ENCODE data around the gene CHST7.
"Not testable (repeated sequence)": the region's sequence is repeated elsewhere in the genome, so short reads cannot be mapped to it uniquely, and the experiment has no call there.

The CHST7 gene, protein sequence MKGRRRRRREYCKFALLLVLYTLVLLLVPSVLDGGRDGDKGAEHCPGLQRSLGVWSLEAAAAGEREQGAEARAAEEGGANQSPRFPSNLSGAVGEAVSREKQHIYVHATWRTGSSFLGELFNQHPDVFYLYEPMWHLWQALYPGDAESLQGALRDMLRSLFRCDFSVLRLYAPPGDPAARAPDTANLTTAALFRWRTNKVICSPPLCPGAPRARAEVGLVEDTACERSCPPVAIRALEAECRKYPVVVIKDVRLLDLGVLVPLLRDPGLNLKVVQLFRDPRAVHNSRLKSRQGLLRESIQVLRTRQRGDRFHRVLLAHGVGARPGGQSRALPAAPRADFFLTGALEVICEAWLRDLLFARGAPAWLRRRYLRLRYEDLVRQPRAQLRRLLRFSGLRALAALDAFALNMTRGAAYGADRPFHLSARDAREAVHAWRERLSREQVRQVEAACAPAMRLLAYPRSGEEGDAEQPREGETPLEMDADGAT

DNA sequence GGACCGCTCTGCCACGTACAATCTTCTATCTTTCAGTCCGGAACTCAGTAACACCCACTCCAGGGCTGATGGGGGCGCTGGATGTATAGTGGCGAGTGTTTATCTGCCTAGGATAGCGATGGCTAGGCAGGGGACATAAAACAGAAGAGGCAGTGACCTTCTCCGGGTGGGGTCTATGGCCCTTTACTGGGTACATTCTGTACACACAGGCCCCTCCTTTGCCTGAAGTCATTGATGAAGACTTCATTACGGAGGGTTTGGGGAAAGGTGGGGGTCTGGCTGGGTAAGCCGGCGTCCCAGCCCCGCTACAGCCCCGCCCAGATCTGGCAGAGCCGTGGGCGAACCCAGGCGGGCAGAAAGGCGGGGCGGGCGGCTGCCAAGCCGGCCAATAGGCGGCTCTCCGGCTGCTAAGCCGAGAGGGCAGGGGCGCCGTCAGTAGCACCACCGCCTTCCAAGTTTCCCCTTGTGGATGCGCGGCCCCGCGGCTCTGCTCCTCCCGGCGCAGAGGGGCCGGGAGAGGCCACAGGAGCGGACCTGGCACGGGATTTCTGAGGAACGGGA lies at the start of gene CHST7:
Gene CHST7, plus strand, starts transcription at position 435 of the 561 bp plus-strand sequence. CDS start 167 bp downstream, outside the sequence.
- no peak for DNase-seq (ENCODE audit: low read depth, low spot score)

DNA sequence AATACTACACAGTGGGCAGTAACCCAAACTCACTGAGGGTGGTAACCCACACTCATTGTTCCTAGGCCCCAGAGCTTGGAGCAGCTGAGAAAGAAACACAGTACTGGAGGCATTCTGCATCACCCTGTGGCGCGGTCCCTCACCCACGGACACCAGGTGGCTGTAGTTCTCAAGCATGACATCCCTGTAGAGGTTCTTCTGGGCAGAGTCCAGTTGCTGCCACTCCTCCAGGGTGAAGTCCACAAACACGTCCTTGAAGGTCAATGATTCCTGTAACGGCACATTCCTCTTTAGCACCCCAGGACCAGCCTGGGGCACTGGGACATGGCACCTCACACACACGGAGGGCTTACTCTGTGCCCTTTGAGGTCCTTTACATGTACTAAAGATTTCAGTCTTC lies 44.9 kb upstream of the CHST7 start:
- DNase-seq (ENCODE audit: low read depth, low spot score): not testable (repeated sequence)

DNA sequence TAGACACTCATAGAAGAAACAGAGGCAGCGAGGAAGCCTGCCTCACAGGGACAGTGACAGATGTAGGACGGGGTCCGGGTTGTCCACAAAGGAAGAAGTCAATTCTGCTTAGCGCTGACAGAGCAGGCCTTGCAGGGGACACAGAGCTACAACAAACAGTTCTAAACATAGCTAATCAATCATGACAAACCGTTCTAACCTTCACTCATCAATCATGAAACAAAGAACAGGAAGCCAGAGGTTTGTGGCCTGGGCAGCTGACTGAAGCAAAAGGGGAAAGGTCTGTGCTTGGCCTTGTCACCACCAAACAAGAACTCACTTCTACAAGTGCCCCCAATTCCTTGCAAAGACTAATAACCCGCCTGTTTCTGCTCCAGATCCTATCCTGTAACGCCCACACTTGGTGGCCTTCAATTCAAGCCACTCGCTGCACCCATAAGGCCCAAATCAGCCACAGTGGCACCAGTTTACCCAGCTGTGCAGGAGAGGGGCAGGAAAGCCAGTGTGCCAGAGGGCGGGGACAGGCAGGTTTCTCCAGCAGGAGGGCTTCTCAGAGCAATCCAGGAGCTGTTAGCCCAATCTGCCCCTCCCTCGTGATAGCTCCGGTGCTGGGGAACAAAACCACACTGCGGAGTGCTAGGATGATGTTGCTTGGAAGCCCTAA lies 43.7 kb upstream of the CHST7 start:
- not testable (repeated sequence) for DNase-seq (ENCODE audit: low read depth, low spot score)

DNA sequence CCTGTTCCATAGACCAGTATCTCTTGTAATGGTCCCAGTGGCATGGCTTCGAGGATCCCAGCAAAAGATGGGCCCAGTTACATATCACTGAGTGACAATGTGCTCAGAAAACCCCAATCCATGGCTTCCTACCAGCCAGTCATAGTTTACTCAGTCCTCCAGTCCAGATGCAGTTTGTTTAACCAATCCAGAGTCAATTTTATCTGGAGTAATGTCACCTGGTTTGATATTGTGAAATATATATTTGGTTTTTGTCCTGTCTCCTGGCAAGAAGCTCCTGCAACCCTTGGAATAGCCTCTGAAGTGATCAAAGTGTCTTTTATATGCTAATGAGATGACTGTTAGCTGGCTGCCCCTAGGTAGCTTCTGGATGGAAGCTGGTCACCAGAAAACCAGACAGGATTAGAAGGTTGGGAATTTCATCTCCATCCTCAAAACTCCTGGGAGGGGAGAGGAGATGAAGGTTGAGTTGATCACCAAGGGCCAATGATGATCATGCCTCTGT lies 43.1 kb upstream of the CHST7 start:
- DNase-seq (ENCODE audit: low read depth, low spot score): not testable (repeated sequence)

DNA sequence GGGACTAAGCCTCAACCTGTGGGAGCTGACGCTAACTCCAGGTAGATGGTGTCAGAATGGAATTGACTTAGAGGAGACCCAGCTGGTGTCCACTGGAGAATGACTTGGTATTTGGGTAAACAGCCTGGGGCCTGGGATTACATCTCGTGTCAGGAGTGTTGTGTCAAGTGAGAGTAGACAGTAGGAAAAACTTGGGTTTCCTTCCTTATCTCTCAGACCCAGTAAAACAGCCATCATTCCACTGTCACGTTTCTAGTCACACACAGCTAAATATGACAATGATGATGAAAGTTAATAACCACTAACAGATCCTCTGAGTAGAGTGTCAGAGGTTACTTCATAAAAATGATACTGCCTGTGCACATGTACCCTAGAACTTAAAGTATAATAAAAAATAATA lies 42.1 kb upstream of the CHST7 start:
- no peak for DNase-seq (ENCODE audit: low read depth, low spot score)

DNA sequence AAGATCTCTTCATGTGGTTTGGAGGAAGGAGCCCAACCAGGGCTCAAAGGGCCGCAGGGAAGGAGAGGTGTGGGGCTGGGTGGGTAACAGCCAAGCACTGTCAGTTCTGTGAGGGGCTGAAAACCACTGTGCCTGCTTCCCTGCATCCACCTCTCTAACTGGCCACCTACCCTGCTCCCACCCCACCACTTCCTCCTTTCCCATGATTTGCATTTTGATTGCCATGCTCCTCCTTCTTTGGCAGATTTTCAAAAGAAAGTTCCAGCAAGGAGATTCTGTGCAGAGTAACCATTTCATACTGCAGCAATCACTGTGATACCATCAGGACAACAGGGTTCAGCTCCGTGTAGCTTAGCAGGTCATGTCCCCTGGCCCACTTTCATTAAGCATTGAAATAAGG lies 30.1 kb upstream of the CHST7 start:
- no peak for DNase-seq (ENCODE audit: low read depth, low spot score)

DNA sequence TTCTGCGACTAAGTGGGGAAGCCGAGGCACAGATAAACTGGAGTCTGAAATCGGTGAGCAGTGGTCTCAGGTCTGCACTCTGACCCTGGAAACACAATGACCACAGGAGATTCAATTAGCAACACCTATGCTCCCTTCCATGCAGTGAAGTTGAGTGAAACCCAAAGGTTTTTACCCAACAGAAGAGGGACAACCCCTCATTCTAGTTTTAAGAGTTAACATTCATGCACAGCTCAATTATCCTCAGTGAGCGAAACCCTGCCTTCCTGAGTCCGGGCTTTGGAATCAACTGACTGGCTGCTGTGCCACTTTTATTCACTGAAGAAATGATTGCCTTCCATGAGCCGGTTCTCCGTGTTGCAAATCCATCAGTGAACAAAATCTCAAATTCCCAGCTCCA lies 29.0 kb upstream of the CHST7 start:
- DNase-seq (ENCODE audit: low read depth, low spot score): not testable (repeated sequence)

DNA sequence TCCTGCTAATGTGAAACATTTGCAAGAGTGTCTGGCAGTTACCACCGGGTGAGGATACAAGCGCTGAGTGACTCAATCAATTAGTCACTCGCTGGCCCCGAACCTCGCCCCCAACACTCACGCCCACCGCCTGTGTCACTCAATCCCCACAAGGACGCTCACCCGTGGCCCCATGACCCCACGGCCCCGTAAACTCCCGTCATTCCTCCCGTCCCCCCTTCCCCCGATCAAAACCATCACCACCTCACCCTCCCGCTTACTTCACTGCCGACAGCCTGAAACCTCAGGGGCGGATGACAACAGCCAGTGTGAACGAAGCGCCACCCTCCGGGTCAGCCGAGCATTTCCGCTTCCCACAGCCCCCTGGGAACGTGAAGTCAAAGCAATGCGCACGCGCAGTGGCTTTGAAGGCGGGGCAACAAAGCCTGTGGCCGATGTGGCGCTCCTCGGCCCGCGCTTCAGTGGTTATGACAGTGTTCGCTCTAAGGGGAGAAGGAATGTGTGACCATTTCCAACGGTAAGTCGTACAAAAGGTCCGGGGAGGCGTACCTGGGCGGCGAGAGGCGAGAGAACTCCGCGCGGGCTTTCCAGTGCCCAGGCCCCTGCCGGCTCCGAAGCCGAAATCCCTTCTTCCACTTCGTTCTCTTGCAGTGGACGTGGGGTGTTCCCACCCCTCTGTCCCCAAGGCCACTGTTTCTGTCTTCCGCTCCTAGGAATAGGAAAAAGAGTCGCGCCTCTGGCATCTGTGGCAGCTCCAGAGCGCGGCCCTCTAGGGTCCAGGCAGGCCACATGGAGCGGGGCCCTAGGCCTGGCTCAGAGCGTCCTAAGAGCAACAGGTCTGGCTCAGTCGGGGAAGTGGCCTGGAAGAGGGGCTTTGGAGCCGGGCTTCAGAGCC lies 28.2 kb upstream of the CHST7 start, which contains the start of gene ZNF674:
Gene ZNF674, minus strand, starts transcription at position 311 of the 895 bp plus-strand sequence. CDS start 3,334 bp downstream, outside the sequence.
- DNase-seq (ENCODE audit: low read depth, low spot score): peak; percentile 61

DNA sequence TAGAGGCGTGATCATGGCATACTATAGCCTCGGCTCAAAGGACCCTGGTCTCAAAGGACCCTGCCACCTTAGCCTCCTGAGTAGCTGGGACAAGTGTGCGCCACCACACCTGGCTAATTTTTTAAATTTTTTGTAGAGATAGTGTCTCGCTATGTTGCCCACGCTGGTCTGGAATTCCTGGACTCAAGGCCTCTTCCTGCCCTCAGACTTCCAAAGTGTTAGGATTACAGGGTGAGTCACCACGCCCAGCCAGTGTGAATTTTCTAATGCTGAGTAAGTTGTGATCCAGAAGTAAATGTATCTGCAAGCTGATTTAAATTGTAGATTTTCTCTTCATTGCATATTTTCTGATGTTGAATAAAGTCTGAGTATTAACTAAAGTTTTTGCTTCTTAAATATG lies 25.7 kb upstream of the CHST7 start:
- DNase-seq (ENCODE audit: low read depth, low spot score): no peak

DNA sequence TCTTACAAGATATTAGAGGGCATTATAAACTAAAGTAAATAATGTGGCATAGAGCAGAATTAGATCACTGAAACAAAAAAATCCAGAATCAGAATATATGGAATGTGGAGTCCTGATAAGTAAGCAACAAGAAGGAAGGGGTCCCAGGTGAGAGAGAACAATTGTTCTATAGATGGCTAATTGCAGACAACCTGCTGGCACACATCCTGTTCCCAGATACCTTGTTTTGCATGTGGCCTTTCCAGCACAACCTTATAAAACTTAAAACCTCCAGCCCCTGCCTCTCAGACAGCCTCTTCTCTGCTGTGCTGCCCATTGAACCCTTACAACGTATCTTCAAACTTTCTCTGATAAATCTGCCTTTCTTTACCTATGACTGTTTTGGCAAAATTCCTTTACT lies 23.7 kb upstream of the CHST7 start:
- no peak for DNase-seq (ENCODE audit: low read depth, low spot score)

DNA sequence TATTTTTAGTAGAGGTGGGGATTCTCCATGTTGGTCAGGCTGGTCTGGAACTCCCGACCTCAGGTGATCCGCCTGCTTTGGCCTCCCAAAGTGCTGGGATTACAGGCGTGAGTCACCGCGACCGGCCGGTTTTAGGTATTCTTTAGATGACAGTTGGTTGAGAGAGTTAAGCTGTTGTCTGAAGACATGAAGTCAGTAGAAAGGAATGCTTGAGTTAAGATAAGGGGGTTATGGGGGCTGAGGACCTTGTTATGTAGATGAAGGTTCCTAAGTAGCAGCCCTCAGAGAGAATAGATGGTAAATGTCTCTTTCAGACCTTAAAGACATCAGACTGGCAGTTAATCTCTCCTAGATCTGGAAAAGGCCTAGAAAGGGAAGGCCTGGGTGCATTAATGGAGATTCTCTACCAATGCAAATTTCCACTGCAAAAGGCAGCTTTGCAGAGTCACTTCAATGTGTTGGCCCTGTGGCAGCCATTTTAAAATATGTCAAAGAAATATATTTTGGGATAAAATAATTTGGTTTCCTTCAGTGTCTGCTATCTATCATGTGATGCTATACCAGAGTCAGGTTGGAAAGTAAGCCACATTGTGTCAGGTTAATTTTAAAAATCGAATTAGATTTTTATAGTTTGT lies 22.0 kb upstream of the CHST7 start:
- no peak for DNase-seq (ENCODE audit: low read depth, low spot score)

DNA sequence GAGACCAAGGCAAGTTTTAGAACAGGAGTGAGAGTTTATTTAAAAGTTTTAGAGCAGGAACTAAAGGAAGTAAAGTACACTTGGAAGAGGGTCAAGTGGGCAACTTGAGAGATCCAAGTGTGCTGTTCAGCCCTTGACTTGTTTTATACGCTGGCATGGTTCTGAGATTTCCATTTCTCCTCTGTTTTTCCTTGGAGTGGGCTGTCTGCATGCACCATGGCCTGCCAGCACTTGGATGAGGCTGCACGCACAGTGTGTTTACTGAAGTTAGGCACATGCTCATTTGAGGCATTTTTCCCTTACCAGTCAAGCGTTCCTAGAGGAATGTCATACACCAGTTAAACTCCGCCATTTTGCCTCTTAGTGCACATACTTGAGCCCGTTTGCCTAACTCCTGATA lies 19.6 kb upstream of the CHST7 start:
- DNase-seq (ENCODE audit: low read depth, low spot score): no peak

DNA sequence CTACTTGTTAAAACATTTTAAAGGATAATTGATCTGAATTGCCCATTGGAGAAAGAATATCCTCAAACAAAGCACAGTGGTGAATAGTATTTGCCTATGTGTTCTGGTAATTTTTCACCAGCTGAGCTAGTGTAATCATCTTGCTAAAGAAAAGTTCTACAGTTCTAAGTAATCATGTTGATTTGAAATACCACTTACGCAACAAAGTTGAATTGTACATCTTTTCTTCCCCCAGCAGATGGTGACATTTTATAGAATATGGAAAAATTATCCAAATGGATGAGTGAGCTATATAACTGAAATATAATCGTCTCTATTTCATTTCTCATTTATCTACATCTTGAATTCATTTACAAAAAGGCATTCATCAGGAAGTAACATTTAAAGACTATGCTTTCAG lies 18.6 kb upstream of the CHST7 start:
- DNase-seq (ENCODE audit: low read depth, low spot score): no peak

DNA sequence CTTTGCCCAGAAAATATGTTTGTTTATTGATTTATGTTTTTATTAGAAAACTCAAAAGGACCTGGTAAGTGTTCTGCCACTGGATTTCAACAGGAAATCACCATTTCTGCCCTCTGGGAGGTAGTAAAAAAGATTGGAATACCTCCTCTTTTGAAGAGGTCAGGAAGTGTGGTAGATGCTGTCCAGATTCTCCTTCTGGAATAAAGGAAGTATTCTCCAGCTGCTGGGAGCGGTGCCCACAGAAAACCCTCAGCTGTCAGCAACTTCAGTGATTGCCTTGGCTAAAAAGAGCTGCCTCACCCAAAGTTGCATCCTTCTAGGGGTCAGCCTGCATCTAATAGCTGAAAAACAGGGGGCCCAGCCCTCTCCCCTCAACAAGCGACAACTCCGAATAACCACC lies 14.5 kb upstream of the CHST7 start:
- DNase-seq (ENCODE audit: low read depth, low spot score): no peak

DNA sequence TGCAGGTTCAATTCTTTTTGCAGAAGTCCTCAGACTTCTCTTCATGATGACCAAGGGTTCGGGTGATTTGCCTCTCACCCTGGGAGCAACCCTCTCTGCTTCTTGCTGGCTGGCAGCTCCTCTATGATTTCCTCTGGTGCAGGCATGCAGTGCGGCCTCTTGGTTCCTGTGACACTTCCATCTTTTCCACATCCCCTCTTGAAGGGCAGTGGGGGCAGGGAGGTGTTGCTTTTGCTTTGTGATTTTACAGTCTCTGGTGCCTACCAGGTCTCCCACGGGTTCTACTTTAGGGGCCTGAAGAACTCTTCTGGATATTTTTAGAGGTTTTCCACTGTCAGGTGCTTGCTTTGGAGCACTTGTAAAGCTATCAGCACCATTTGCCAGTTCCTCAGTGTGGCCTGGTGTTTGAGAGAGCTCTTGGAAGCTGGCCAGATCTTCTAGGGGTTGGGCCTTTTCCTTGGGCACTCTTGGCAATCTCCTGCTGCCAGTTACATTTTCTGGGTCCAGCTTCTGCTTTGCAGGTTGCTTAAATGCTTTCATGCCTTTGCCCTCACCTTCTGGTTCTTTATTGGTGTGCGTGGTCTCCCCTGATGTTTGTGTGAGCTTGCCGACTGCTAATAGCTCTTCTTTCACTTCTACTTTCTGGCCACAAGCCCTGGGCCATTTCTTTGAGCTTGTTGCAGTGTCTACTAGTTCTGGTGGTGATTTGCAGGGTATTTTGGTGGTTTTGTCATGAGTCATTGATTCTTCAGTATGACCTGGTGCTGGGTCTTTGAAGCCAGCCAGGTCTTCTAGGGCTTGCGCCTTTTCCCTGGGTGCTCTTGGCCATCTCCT lies 11.5 kb upstream of the CHST7 start:
- DNase-seq (ENCODE audit: low read depth, low spot score): no peak

DNA sequence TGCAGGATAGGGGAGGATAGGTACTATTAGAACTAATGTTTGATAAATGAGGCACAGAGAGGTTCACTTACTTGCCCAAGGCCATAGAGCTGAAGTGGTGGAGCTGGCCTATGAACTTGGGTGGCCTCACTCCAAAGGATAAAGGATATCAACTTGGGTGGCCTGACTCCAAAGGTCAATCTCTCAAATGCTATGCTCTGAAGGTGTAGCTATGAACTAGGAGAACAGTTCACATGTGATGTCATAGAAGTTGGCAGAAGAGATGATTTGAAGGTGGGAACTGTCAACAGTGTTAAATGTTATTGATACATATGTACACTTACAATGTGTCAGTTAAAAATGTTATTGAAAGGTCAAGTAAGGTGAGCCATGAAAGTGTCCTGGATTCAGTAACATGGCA lies 6.2 kb upstream of the CHST7 start:
- no peak for DNase-seq (ENCODE audit: low read depth, low spot score)

DNA sequence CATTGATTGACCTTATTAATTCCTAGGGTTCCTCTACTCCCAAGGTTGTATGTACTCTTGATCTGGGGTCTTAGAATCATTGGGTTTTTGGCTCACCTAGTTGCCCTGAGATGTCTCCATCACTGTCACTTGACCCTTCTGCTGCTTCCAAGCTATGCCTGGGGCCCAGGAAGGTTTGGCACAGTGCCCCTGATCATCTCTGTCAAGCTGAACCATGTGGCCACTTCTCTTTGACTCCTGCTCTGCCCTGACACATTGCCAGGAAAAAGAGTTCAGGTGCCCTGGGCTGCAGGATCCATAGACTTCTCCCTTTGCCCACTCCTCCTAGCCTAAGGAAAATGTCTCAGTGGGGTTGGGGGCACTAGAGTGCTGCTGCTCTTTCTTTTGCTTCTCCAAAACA lies 3.9 kb upstream of the CHST7 start:
- DNase-seq (ENCODE audit: low read depth, low spot score): no peak

DNA sequence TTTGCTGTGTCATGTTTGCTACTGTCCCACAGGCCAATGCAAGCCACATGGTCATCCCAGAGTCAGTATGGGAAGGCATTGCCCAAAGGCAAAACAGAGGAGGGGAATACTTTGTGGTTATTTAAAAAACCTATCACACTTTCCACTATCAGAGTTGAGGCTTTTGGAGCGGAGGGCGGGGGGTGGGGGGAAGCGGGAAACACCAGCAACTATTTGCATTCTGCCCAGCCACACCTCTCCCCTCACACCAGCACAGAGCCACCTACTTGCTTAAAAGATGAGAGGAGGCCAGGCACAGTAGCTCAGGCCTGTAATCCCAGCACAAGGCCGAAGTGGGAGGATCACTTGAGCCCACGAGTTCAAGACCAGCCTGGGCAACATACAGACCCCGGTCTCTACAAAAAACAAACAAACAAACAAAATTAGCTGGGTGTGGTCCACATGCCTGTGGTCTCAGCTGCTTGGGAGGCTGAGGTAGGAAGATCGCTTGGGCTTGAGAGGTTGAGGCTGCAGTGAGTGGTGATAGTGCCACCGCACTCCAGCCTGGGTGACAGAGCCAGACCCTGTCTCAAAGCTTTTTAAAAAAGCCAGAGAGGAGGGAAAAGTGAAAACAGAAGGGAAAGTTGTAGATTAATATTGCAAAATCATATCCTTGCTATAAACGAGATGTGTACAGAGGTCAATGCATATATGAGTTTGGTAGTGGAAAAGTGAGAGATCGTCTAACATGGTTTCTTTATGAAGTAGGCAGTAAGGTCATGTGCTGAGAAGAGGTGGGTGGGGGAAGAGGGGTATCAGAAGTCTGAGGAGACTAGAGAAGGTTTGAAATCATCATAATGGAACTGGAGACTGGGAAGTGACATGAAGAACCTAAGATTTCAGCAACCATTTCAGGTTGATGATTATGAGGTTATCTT lies 1.9 kb upstream of the CHST7 start:
- DNase-seq (ENCODE audit: low read depth, low spot score): no peak

All from brain pericyte (primary cell).